ENCODE data around the gene TMEM72. TPM values are rescaled to one million over a fixed set of nuclear protein-coding genes. Genes with fewer than 3 reads are reported as not detected.

TMEM72 gene
- total and polyA plus RNA-seq, 2 experiments from 2014 or later, result 1.3 to 2.3 TPM

DNA sequence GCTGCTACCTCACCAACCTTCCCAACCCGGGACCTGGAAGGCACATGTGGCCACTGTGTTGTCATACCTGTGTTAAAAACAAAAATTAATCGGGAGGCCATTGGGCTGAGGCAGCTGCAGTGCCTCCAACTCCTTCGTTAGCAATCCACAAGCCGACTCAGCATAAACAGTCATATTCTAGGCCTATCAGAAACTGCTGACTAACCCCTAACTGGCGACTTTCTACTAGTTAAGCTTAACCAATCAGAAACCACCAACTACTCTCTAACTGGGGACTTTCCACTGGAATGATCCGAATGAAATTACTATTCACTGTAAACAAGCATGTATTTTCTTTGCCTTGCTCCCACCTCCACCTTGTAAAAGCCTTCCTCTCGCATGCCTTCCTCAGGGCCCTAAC is 14.1 kb upstream of the TMEM72 start:
- Histone ChIP-seq H3K36me3 (no peaks in the 10 kb centered on the region), H3K4me1 (ENCODE audit: low read depth) (no peaks in the 10 kb centered on the region), H3K27me3 (no peaks in the 10 kb centered on the region), H3K9me3 (ENCODE audit: low read depth) (no peaks in the 10 kb centered on the region), H3K27ac (no peak overlapping the region), H3K4me3 (no peak overlapping the region)
- DNase-seq (ENCODE audit: low read depth in 1 of 2, low spot score in 1 of 2), result no peak
- TF ChIP-seq, protein P1, sequence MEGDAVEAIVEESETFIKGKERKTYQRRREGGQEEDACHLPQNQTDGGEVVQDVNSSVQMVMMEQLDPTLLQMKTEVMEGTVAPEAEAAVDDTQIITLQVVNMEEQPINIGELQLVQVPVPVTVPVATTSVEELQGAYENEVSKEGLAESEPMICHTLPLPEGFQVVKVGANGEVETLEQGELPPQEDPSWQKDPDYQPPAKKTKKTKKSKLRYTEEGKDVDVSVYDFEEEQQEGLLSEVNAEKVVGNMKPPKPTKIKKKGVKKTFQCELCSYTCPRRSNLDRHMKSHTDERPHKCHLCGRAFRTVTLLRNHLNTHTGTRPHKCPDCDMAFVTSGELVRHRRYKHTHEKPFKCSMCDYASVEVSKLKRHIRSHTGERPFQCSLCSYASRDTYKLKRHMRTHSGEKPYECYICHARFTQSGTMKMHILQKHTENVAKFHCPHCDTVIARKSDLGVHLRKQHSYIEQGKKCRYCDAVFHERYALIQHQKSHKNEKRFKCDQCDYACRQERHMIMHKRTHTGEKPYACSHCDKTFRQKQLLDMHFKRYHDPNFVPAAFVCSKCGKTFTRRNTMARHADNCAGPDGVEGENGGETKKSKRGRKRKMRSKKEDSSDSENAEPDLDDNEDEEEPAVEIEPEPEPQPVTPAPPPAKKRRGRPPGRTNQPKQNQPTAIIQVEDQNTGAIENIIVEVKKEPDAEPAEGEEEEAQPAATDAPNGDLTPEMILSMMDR (IDR thresholded peaks at IDR 0.05; ENCODE audit: low read depth, low read length), result no peak

DNA sequence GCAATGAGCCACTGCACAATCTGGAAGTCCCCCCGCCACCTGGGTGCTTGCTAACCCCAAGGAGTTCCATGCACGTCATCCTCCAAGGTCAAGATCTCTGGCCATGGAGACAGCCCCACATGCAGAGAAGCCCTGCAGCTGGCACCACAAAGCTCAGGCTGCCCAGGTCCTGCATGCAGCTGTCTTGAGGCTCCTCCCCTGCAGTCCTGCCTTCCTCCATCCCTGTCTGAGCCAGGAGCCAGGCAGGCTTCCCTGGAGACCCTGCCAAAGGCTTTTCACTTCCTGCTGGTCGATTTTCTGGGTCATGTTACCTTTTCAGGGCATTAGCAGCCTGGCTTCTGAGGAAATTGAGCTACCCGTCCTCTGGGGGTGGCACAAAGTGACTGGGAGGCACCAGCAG is 12.5 kb upstream of the TMEM72 start:
- TF ChIP-seq, protein P1 (IDR thresholded peaks at IDR 0.05; ENCODE audit: low read depth, low read length), result no peak
- Histone ChIP-seq H3K9me3 (ENCODE audit: low read depth) (no peaks in the 10 kb centered on the region), H3K27me3 (no peaks in the 10 kb centered on the region), H3K4me1 (ENCODE audit: low read depth) (peaks cover 7% of the 10 kb centered on the region), H3K36me3 (no peaks in the 10 kb centered on the region), H3K4me3 (no peak overlapping the region), H3K27ac (no peak overlapping the region)
- DNase-seq (ENCODE audit: low read depth in 1 of 2, low spot score in 1 of 2), result no peak

DNA sequence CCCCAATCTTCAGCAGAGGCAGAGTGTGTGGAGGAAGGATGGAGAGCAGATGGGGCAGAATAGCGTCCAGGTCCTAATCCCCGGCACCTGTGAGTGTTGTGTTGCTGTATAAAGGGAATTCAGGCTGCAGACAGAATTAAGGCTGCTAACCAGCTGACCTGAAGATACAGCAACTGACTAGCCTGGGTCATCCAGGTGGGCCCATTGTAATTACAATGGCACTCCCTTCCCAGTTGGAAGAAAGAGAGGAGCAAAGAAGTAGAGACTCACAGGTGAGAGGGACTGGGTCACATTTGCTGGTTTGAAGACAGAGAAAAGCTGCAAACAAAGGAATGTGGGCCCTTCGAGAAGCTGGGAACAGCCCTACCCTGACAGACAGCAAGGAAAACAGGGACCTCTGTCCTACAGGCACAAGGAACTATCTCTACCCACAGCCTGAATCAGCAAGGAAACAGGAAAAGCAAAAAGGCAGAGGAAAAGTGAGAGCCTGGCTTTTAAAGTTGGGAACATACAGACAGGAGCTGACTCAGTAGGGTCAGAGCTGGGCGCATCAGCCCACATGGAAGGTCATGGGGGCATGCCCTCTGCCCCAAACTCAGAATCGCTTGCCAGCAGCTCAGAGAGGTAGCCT is 11.6 kb upstream of the TMEM72 start:
- Histone ChIP-seq H3K36me3 (no peaks in the 10 kb centered on the region), H3K4me3 (no peak overlapping the region), H3K27ac (no peak overlapping the region), H3K27me3 (no peaks in the 10 kb centered on the region), H3K9me3 (ENCODE audit: low read depth) (no peaks in the 10 kb centered on the region), H3K4me1 (ENCODE audit: low read depth) (peaks cover 7% of the 10 kb centered on the region)
- TF ChIP-seq, protein P1 (IDR thresholded peaks at IDR 0.05; ENCODE audit: low read depth, low read length), result no peak
- DNase-seq (ENCODE audit: low read depth in 1 of 2, low spot score in 1 of 2), result no peak

DNA sequence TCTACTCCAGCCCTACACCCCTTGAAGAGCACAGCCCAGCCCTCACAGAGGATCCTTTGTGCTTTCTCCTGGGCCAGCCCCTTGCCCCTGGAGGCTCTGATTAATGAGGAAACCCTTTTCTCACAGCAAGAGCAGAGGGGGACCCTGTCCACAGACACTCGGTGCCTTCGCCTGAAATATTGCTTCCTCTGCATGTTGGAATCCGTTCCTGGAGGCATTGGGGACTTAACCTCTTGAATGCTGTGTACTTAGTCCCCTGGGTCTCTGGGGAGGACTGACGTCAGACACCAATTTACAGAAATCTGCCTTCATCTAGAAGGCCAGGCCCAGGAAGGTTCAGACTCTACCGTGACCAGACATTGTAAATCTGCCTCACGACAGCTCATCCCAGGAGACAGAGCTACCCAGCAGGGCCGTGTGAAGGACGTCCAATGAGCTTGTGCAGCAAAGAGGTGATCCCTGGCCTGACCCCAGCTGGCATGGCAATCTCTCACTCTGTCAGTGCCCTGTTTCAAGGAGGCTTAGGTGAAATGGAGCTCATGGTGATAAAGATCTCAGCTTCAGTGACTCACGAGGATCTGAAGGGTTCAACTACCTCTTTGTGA is 8.1 kb upstream of the TMEM72 start:
- H3K4me1 ChIP-seq (ENCODE audit: low read depth), result peaks cover 12% of the 10 kb centered on the region
- H3K36me3 ChIP-seq, result no peaks in the 10 kb centered on the region
- no peak overlapping the region for H3K27ac ChIP-seq
- TF ChIP-seq, protein P1 (IDR thresholded peaks at IDR 0.05; ENCODE audit: low read depth, low read length), result no peak
- H3K4me3 ChIP-seq, result no peak overlapping the region
- no peaks in the 10 kb centered on the region for H3K27me3 ChIP-seq
- DNase-seq (ENCODE audit: low read depth in 1 of 2, low spot score in 1 of 2), result peak in 1 of 2 donors; percentile 8
- no peaks in the 10 kb centered on the region for H3K9me3 ChIP-seq (ENCODE audit: low read depth)

DNA sequence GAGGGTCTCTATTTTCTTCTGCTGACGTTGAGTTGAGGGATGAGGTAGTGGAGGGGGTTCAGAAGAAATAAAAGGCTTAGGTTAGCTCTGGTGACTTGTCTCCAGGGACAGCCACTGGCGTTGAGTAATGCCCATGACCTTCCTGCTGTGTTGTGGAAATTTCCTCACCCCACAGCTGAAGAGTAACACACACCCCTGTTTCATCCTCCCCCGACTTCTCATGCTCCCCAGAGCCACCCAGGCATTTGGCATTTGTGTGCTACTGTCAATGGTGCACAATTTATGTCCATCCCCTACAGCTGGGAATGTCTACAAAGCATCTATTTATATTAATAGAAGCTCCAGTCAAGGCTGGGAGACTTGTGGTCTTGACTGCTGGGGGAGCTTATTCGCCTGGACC is 4.7 kb upstream of the TMEM72 start:
- no peak for DNase-seq (ENCODE audit: low read depth in 1 of 2, low spot score in 1 of 2)
- Histone ChIP-seq H3K36me3 (no peaks in the 10 kb centered on the region), H3K4me3 (no peak overlapping the region), H3K9me3 (ENCODE audit: low read depth) (no peaks in the 10 kb centered on the region), H3K4me1 (ENCODE audit: low read depth) (peaks cover 33% of the 10 kb centered on the region), H3K27me3 (no peaks in the 10 kb centered on the region), H3K27ac (no peak overlapping the region)
- TF ChIP-seq, protein P1 (IDR thresholded peaks at IDR 0.05; ENCODE audit: low read depth, low read length), result no peak
